Stimulated activated naive CD8-positive, alpha-beta T cell treated with anti-CD3 and anti-CD28 coated beads, Interleukin-15, amount 100 ng/mL, for 72 hours (primary cell): ENCODE data around the gene LGI4.
"Not testable (repeated sequence)": the region's sequence is repeated elsewhere in the genome, so short reads cannot be mapped to it uniquely, and the experiment has no call there.

Experiments used
- ATAC-seq: fragments of 150-1000 bp; cut with Tn5 transposase; 2 replicates; pipeline ENCODE4 v1.10.0; 2021; ENCODE audit warnings: mild to moderate bottlenecking, moderate library complexity
- DNase-seq, 2 donors: peaks; one replicate each; pipeline ENCODE4 v3.0.0; 2021 to 2022
- H3K27ac Mint-ChIP-seq, 2 donors: one replicate each; pipeline ENCODE4 v1.8.0; 2022; ENCODE audit warnings: mild to moderate bottlenecking in 2 of 2, mixed read lengths in 2 of 2, moderate library complexity in 2 of 2
- H3K27me3 Mint-ChIP-seq: one replicate; pipeline ENCODE4 v1.8.0; 2022; ENCODE audit warnings: mixed read lengths
- H3K4me1 Mint-ChIP-seq: one replicate; pipeline ENCODE4 v1.8.0; 2022; ENCODE audit warnings: mild to moderate bottlenecking, mixed read lengths
- H3K4me3 Mint-ChIP-seq, 2 donors: one replicate each; pipeline ENCODE4 v1.8.0; 2022; ENCODE audit warnings: mild to moderate bottlenecking in 2 of 2, mixed read lengths in 2 of 2, moderate library complexity in 1 of 2
- H3K9me3 Mint-ChIP-seq, 2 donors: one replicate each; pipeline ENCODE4 v1.8.0; 2022; ENCODE audit warnings: mixed read lengths in 2 of 2

LGI4 gene

GRCh38 chr19:35153701-35154524 lies 19.1 kb upstream of the LGI4 start:
- peak; percentile 76 for ATAC-seq
- Mint-ChIP-seq H3K27ac (peak overlapping the region; percentile 97 to 100), H3K4me3 (peak overlapping the region; percentile 97 to 100), H3K27me3 (no peaks in the 10 kb centered on the region), H3K9me3 (no peaks in the 10 kb centered on the region), H3K4me1 (peaks cover 43% of the 10 kb centered on the region)
- peak; percentile 75 to 81 for DNase-seq

DNA sequence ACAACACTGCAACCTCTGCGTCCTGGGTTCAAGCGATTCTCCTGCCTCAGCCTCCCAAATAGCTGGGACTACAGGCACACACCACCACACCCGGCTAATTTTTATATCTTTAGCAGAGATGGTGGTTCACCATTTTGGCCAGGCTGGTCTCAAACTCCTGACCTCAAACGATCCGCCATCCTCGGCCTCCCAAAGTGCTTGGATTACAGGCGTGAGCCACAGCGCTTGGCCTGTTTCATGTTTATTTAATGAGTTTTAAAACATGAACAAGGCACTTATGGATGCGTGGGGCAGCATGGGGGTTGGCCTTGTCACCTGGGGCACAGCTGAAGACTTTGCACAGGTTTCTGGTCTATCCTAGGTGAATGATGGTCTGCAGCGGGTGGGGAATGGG lies 18.3 kb upstream of the LGI4 start:
- H3K27ac Mint-ChIP-seq: peak overlapping the region in 1 of 2 donors; percentile 3
- ATAC-seq, H3K9me3 Mint-ChIP-seq, DNase-seq, H3K27me3 Mint-ChIP-seq: not testable (repeated sequence)
- peak overlapping the region; percentile 97 to 100 for H3K4me3 Mint-ChIP-seq
- peaks cover 35% of the 10 kb centered on the region for H3K4me1 Mint-ChIP-seq

DNA sequence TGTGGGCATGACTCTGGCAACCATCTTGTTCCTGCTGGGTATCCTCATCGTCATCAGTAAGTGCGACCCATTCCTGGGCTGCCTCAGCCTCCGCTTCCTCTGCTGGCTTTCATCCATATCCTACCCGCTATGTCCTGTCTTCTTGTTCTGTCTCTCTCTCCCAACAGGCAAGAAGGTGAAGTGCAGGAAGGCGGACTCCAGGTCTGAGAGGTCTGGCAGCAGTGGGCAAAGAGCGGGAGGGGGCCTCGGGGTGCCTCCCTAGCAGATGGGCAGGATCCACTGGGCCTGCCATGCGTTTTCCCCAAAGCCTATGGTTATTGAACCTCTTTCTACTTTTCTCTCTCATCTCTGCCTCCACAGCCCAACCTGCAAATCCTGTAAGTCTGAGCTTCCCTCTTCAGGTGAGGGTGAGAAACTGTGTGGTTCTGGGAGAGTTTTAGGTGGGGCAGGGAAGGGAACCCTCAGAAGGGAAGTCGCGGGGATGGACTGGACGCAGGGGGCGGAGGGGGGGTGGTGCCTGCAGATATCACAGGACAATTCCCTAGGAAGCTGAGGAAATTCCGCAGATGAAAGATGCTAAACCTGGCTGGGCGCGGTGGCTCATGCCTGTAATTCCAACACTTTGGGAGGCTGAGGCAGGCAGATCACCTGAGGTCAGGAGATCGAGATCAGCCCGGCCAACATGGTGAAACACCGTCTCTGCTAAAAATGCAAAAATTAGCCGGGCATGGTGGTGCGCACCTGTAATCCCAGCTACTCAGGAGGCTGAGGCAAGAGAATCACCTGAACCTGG lies 16.6 kb upstream of the LGI4 start:
- Mint-ChIP-seq H3K9me3 (no peaks in the 10 kb centered on the region), H3K27ac (peak overlapping the region in 1 of 2 donors; percentile 61), H3K4me3 (no peak overlapping the region), H3K4me1 (peaks cover 24% of the 10 kb centered on the region), H3K27me3 (no peaks in the 10 kb centered on the region)
- ATAC-seq (no peak), DNase-seq (no peak)

DNA sequence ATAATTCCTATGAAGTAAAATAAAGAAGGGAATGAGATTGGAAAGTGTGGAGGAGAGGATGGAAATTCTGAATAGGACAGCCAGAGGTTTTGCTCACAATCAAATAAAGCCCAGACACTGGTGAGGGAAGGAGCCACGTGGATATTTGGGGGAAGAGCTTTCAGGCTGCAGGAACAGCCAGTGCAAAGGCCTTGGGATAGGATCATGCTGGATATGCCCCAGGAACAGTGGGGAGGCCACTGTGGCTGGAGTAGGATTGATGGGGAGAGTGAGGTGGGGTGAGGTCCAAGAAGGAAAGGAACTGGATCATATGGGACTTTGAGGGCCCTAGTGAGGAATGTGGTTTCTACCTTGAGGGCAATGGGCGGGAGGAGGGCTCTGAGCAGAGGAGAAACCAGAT lies 15.6 kb upstream of the LGI4 start:
- no peak overlapping the region for H3K4me3 Mint-ChIP-seq
- peaks cover 19% of the 10 kb centered on the region for H3K4me1 Mint-ChIP-seq
- peak overlapping the region in 1 of 2 donors; percentile 44 for H3K27ac Mint-ChIP-seq
- DNase-seq (no peak), ATAC-seq (no peak)
- no peaks in the 10 kb centered on the region for H3K27me3 Mint-ChIP-seq
- no peaks in the 10 kb centered on the region for H3K9me3 Mint-ChIP-seq

DNA sequence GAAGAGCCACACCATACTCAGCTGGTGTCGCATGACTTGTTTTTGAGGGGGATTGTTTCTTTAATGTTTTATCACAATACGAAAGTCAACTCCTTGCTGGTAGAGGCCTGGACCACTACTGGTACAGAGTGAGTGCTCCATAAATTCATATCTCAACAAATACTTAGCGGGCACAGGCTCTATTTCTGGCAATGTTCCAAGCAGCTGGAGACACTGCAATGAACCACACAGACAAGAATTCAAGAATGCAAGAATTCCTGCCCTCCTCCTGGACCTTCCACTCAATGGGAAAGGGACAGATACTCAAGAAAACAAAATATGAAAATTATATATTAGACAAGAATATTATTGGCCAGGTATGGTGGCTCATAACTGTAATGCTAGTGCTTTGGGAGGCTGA lies 14.6 kb upstream of the LGI4 start:
- Mint-ChIP-seq H3K27ac (no peak overlapping the region), H3K27me3 (no peaks in the 10 kb centered on the region), H3K4me1 (peaks cover 27% of the 10 kb centered on the region), H3K9me3 (no peaks in the 10 kb centered on the region), H3K4me3 (no peak overlapping the region)
- DNase-seq: no peak
- ATAC-seq: no peak

- DNase-seq (no peak), ATAC-seq (no peak)
- Mint-ChIP-seq H3K9me3 (no peaks in the 10 kb centered on the region), H3K27me3 (peaks cover 10% of the 10 kb centered on the region), H3K27ac (peak overlapping the region in 1 of 2 donors; percentile 70), H3K4me1 (peaks cover 44% of the 10 kb centered on the region), H3K4me3 (no peak overlapping the region)
Observed at GRCh38 chr19:35146746-35147459, 12.0 kb upstream of the LGI4 start.

- Mint-ChIP-seq H3K27me3 (peaks cover 10% of the 10 kb centered on the region), H3K4me1 (peaks cover 51% of the 10 kb centered on the region), H3K9me3 (no peaks in the 10 kb centered on the region), H3K27ac (no peak overlapping the region), H3K4me3 (no peak overlapping the region)
- ATAC-seq (no peak), DNase-seq (no peak)
Observed at GRCh38 chr19:35144600-35145436, 10.0 kb upstream of the LGI4 start.

- ATAC-seq (no peak), DNase-seq (no peak)
- Mint-ChIP-seq H3K27me3 (peaks cover 10% of the 10 kb centered on the region), H3K27ac (no peak overlapping the region), H3K4me3 (no peak overlapping the region), H3K4me1 (peaks cover 51% of the 10 kb centered on the region), H3K9me3 (no peaks in the 10 kb centered on the region)
Observed at GRCh38 chr19:35144259-35144599, 9.4 kb upstream of the LGI4 start.

DNA sequence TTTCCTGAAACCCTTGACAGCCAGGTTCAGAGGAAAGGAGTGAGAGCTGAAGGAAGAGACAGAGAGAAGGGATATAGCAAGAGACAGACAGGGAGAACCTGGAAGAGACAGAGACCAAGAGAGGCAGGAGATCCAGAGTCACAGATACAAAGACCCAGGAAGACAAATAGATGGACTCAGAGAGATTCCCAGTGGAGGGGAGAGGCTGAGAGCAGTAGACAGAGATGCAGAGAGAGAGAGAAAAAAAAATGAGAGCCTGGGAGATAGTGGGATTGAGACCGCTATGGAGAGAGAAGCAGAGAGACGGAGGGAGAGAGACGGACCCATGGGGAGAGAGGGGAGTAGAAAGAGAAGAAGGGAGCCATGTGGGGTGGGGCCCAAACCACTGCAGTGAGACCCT lies 9.0 kb upstream of the LGI4 start:
- H3K9me3 Mint-ChIP-seq: no peaks in the 10 kb centered on the region
- no peak for ATAC-seq
- peaks cover 51% of the 10 kb centered on the region for H3K4me1 Mint-ChIP-seq
- H3K27ac Mint-ChIP-seq: no peak overlapping the region
- DNase-seq: no peak
- H3K27me3 Mint-ChIP-seq: peaks cover 10% of the 10 kb centered on the region
- peak overlapping the region in 1 of 2 donors; percentile 11 for H3K4me3 Mint-ChIP-seq

DNA sequence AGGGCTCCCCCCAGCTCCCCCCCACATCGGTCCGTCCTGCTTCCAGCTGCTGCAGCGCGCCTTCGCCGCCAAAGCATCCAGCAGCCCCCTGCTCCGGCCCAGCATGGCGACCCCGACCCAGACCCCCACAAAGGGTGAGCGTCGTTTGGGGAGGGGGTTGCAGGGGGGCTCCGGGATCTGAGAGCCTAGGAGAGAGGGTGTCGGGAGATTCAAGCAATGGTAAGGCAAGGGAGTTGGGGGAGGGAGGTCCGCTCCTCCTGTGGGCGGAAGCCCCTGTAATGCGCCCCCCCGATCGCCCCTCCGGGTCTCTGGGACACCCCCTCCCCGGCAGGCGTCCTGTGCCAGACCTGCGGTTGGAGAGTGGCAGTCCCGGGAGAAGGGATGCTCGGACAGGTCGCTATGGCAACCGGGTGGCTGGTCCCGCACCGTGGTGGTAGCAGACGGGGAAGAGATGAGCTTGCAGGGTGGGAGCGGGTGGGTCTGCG lies 8.4 kb upstream of the LGI4 start, which contains the start of gene FXYD7:
Gene FXYD7, plus strand, starts transcription at position 25 of the 485 bp plus-strand sequence. Its CDS starts 79 bp downstream, at position 104.
- ATAC-seq (no peak), DNase-seq (no peak)
- H3K4me1 Mint-ChIP-seq: peaks cover 51% of the 10 kb centered on the region
- H3K4me3 Mint-ChIP-seq: peak within 1 kb of the TSS; percentile 81 to 86
- no peak within 1 kb of the TSS for H3K27ac Mint-ChIP-seq
- peaks cover 12% of the 10 kb centered on the region for H3K27me3 Mint-ChIP-seq
- no peaks in the 10 kb centered on the region for H3K9me3 Mint-ChIP-seq

DNA sequence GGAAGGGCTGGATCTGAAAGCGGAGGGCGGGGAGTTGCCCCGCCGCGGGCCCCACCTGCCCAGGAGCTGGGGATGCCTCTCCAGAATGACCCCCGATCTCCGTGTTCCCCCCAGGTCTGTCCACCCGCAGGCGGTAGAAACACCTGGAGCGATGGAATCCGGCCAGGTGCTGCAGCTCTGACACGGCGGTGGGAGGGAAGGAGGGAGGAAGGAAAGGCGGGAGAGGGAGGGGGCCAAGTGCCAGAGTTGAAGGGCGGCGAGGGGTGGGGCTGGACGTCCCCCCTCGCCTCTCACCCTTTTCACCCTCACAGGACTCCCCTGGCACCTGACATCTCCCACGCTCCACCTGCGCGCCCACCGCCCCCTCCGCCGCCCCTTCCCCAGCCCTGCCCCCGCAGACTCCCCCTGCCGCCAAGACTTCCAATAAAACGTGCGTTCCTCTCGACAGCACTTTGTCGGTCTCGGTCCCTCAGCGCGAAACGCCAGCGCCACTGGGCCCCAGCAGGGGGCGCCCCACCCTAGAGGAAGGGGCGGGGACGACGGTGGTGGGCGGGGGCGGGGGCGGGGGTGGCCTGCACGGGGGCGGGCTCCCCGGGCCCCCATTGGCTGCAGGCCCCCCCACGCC lies 7.9 kb upstream of the LGI4 start:
- Mint-ChIP-seq H3K4me1 (peaks cover 51% of the 10 kb centered on the region), H3K9me3 (no peaks in the 10 kb centered on the region), H3K27ac (no peak overlapping the region), H3K4me3 (peak overlapping the region; percentile 81 to 86), H3K27me3 (peaks cover 18% of the 10 kb centered on the region)
- DNase-seq: peak; percentile 69 to 72
- peak; percentile 27 for ATAC-seq

DNA sequence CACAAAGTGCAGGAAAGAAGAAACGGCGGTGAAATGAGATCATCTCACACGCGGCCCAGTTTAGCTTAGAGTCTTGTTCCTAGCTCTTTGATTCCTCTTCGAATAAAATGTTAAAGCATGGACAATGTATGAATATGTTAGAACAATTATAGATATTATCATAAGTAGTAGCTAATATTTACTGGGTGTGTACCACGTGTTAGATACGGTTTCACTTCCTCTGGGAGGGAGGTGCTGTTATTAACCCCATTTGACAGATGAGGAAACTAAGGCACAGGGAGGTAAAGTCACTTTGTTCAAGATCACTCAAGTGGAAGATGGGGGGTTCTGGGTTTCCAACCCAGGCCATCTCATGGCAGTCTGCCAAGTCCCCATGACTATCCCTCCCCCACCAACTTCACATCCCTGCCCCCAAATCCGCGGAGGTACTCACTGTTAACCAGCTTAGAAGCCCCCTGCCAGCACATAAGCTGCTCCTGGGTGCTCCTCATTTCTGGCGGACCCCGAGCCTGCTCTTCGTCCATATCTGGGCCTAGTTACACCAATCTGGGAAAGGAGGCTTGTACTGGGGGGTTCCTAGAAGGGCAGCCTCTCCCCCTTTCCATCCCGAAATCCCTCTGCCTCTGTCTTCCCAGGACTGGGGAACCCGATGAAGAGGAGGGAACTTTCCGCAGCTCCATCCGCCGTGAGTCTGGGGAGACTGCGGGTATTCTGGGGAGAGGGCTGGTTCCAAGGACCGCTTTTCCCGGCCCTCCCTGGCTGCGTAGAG lies 7.2 kb upstream of the LGI4 start:
- ATAC-seq: peak; percentile 25
- Mint-ChIP-seq H3K4me3 (peak overlapping the region; percentile 81 to 86), H3K27ac (peak overlapping the region in 1 of 2 donors; percentile 79)

DNA sequence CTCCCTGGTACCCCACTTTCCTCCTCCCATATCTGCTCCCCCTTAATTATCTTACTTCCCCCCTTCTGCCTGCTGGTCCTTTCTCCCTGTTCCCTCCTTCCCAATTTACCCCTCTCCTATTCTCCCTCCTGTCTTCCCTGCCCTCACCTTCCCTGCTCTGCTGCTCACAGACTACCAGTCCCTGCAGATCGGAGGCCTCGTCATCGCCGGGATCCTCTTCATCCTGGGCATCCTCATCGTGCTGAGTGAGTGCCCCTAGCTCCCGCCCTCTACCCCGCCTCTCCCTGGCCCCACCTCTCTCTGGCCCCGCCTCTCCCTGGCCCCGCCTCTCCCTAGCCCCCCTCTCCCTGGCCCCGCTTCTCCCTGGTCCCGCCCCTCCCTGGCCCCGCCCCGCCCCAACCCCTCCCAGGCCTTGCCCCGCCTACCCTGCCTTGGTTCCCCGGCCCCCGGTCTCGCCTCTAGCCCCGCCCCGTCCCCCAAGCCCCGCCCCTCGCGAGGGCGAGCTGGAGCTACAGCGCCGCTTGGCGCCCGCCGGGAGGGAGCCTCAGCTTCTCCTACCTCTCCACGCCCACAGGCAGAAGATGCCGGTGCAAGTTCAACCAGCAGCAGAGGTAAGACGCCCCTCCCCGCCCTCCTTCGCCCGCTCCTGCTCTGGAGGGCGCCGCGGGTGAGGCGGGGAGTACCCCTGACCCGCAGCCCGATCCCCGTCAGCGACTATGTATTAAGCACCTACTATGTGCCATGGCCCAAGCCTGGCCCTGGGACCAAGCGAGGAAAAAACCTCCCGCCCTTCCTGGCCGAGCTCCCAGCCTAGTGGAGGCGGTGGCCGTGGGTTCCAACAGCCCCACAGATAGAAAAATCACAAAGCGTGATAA lies 6.3 kb upstream of the LGI4 start:
- ATAC-seq: peak; percentile 86
- Mint-ChIP-seq H3K4me3 (peak overlapping the region; percentile 81 to 86), H3K9me3 (no peaks in the 10 kb centered on the region), H3K27me3 (peaks cover 19% of the 10 kb centered on the region), H3K27ac (peak overlapping the region; percentile 63 to 79), H3K4me1 (peaks cover 46% of the 10 kb centered on the region)
- peak; percentile 95 for DNase-seq

More for the DNA sequence above, 7.2 kb upstream of the LGI4 start:
- DNase-seq: no peak
- peaks cover 51% of the 10 kb centered on the region for H3K4me1 Mint-ChIP-seq
- H3K9me3 Mint-ChIP-seq: no peaks in the 10 kb centered on the region
- peaks cover 19% of the 10 kb centered on the region for H3K27me3 Mint-ChIP-seq
